Lower leg skin (tissue), 3 donors: Measurements from ENCODE around the gene CTDSP2.

ENCODE experiments used
- CTCF ChIP-seq, 3 donors: fragments of 450-650 bp; IDR thresholded peaks; one replicate each; pipeline ENCODE4 v1.5.1; 2016; ENCODE audit warnings: antibody characterized with exemption in 3 of 3, mild to moderate bottlenecking in 3 of 3, moderate library complexity in 2 of 3
- POLR2A ChIP-seq, 2 donors: fragments of 450-650 bp; IDR thresholded peaks; one replicate each; pipeline ENCODE4 v1.6.1; 2016 to 2017; ENCODE audit warnings: antibody characterized with exemption in 2 of 2, mild to moderate bottlenecking in 1 of 2, moderate library complexity in 1 of 2

GRCh38 chr12:57806677-57807076, 39.9 kb downstream of the CTDSP2 start:
- TF ChIP-seq CTCF (IDR thresholded peaks at IDR 0.05) (no peak), POLR2A (IDR thresholded peaks at IDR 0.05) (no peak)
